Vagina (tissue), 2 donors: Measurements from ENCODE around the gene RPS6KA2. TPM values are rescaled to one million over a fixed set of nuclear protein-coding genes. Genes with fewer than 3 reads are reported as not detected.

Source experiments
- DNase-seq, 2 donors: peaks; one replicate each; pipeline ENCODE4 v3.0.0-alpha.2; 2017; ENCODE audit errors: extremely low spot score in 2 of 2
- H3K27ac ChIP-seq: fragments of 200-600 bp; sonication (generic); one replicate; pipeline ENCODE4 v1.5.1; 2019
- H3K27me3 ChIP-seq: fragments of 200-600 bp; sonication (generic); one replicate; pipeline ENCODE4 v1.5.1; 2019
- H3K36me3 ChIP-seq, 2 donors: fragments of 200-600 bp; sonication (generic); one replicate each; pipeline ENCODE4 v1.5.1; 2017 to 2019
- H3K4me1 ChIP-seq: fragments of 200-600 bp; sonication (generic); one replicate; pipeline ENCODE4 v1.5.1; 2019
- H3K4me3 ChIP-seq, 2 donors: fragments of 200-600 bp; sonication (generic); 1 replicate in 1 of 2; 2 replicates in 1 of 2; pipeline ENCODE4 v1.5.1; 2016 to 2019
- H3K9me3 ChIP-seq: fragments of 200-600 bp; sonication (generic); one replicate; pipeline ENCODE4 v1.5.1; 2019
- POLR2A ChIP-seq, 2 donors: fragments of 450-650 bp; IDR thresholded peaks; one replicate each; pipeline ENCODE4 v1.6.1; 2017; ENCODE audit warnings: antibody characterized with exemption in 2 of 2, mild to moderate bottlenecking in 2 of 2, moderate library complexity in 2 of 2
- POLR2AphosphoS5 ChIP-seq, 2 donors: sonication (generic); formaldehyde crosslinking; IDR thresholded peaks; one replicate each; pipeline ENCODE4 v1.9.0; 2017; ENCODE audit warnings: antibody characterized with exemption in 2 of 2, mild to moderate bottlenecking in 2 of 2, low read depth in 1 of 2; ENCODE audit not compliant: insufficient read depth in 1 of 2
- intact Hi-C: fragments of 100-400 bp; cut with DNase I; formaldehyde crosslinking; loops from one replicate; pipeline ENCODE4 v1.15.1; 2023
- total RNA-seq: library from RNA; depleted of rRNA; stranded (reverse); fragments of >200 nt; gene quantifications from one replicate; pipeline ENCODE4 v1.2.3, GENCODE V29; 2016
- TF ChIP-seq, protein P1 (sequence below), 3 experiments: fragments of 450-650 bp in 2 of 3; fragments of 200-600 bp in 1 of 3; sonication (generic) in 1 of 3; IDR thresholded peaks; one replicate each; pipeline ENCODE4 v1.5.1; 2017 to 2019; ENCODE audit warnings: antibody characterized with exemption in 3 of 3, mild to moderate bottlenecking in 2 of 3, moderate library complexity in 2 of 3

The RPS6KA2 gene
- total RNA-seq, 1 donor from 2014 or later: 65.1 TPM

DNA sequence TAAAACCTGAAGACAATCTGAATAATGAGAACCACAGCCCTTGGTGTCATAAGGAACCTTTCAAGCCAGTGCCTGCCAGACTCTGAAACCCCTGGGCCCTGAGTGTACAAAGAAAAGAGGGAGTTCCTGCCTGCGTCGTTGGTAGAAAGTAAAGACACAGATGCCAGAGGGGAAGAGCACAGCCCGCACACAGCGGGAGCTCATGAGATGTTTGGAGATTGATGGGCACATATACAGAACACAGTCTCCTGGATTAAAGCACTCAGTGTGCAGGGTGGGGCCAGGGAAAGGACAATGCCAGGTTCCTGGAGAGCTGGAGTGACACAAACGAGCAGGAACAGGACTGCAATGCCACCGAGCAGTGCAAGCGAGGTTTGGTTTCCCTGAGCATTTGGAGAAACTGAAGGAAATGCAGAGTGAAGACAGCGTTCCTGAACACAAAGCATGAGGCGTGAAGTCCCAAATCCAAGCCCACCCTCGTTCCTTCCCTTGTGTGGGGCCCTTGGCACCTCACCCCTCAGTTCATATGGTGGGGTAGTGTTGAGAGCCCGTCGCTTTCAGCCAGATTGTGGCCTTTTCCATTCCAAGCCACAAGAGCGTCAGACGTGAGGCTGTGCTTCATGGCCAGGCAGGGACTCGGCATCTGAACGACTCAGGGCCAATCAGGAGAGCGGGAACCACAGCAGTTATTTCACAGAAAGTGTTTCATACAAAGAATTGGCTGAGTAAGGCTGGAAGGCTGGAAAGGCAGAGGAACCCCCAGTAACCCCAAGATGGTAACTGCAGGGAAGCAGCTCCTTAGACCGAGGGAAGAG, 41.0 kb upstream of the RPS6KA2 start:
- TF ChIP-seq POLR2AphosphoS5 (IDR thresholded peaks at IDR 0.05; ENCODE audit: insufficient read depth in 1 of 2, low read depth in 1 of 2): no peak
- no peak for TF ChIP-seq POLR2A (IDR thresholded peaks at IDR 0.05)
- TF ChIP-seq, protein P1, sequence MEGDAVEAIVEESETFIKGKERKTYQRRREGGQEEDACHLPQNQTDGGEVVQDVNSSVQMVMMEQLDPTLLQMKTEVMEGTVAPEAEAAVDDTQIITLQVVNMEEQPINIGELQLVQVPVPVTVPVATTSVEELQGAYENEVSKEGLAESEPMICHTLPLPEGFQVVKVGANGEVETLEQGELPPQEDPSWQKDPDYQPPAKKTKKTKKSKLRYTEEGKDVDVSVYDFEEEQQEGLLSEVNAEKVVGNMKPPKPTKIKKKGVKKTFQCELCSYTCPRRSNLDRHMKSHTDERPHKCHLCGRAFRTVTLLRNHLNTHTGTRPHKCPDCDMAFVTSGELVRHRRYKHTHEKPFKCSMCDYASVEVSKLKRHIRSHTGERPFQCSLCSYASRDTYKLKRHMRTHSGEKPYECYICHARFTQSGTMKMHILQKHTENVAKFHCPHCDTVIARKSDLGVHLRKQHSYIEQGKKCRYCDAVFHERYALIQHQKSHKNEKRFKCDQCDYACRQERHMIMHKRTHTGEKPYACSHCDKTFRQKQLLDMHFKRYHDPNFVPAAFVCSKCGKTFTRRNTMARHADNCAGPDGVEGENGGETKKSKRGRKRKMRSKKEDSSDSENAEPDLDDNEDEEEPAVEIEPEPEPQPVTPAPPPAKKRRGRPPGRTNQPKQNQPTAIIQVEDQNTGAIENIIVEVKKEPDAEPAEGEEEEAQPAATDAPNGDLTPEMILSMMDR (IDR thresholded peaks at IDR 0.05): no peak
- Histone ChIP-seq H3K36me3 (no peaks in the 10 kb centered on the region), H3K9me3 (no peaks in the 10 kb centered on the region), H3K27ac (no peak overlapping the region), H3K4me3 (no peak overlapping the region), H3K27me3 (no peaks in the 10 kb centered on the region), H3K4me1 (peaks cover 12% of the 10 kb centered on the region)
- intact Hi-C loops: no loop called here
- DNase-seq: no peak

- H3K9me3 ChIP-seq: no peaks in the 10 kb centered on the region
- H3K27ac ChIP-seq: no peak overlapping the region
- intact Hi-C loops: no loop called here
- no peak overlapping the region for H3K4me3 ChIP-seq
- no peak for TF ChIP-seq POLR2A (IDR thresholded peaks at IDR 0.05)
- TF ChIP-seq, protein P1 (IDR thresholded peaks at IDR 0.05): no peak
- TF ChIP-seq POLR2AphosphoS5 (IDR thresholded peaks at IDR 0.05; ENCODE audit: insufficient read depth in 1 of 2, low read depth in 1 of 2): no peak
- H3K36me3 ChIP-seq: no peaks in the 10 kb centered on the region
- DNase-seq: no peak
- H3K27me3 ChIP-seq: no peaks in the 10 kb centered on the region
- no peaks in the 10 kb centered on the region for H3K4me1 ChIP-seq
Measured at GRCh38 chr6:166664135-166664534, 37.1 kb upstream of the RPS6KA2 start.

DNA sequence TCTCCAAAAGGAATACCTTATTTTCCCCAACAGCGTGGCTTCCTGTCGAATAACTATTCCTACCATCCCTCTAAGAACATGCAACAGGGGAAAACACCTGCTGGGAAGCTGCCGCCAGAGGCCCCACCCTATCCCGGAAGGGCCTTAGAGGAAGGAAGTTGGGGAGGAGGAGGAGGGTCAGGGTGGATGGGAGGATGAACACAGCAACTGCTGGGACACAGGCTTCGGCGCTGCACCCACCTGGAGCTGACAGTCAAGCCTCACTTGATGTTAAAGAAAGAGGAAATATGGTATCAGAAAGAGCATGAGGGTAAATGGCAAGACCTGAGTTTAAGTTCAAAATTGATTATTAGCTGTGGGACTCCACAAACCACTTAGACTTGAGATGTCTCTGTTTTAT, 36.5 kb upstream of the RPS6KA2 start:
- intact Hi-C loops: no loop called here
- Histone ChIP-seq H3K27me3 (no peaks in the 10 kb centered on the region), H3K27ac (no peak overlapping the region), H3K36me3 (no peaks in the 10 kb centered on the region), H3K4me1 (no peaks in the 10 kb centered on the region), H3K4me3 (no peak overlapping the region), H3K9me3 (no peaks in the 10 kb centered on the region)
- no peak for DNase-seq
- TF ChIP-seq, protein P1 (IDR thresholded peaks at IDR 0.05): no peak
- TF ChIP-seq POLR2A (IDR thresholded peaks at IDR 0.05) (no peak), POLR2AphosphoS5 (IDR thresholded peaks at IDR 0.05; ENCODE audit: insufficient read depth in 1 of 2, low read depth in 1 of 2) (no peak)

- Histone ChIP-seq H3K4me3 (no peak overlapping the region), H3K36me3 (no peaks in the 10 kb centered on the region), H3K27ac (no peak overlapping the region), H3K4me1 (no peaks in the 10 kb centered on the region), H3K9me3 (no peaks in the 10 kb centered on the region), H3K27me3 (no peaks in the 10 kb centered on the region)
- TF ChIP-seq POLR2A (IDR thresholded peaks at IDR 0.05) (no peak), POLR2AphosphoS5 (IDR thresholded peaks at IDR 0.05; ENCODE audit: insufficient read depth in 1 of 2, low read depth in 1 of 2) (no peak)
- TF ChIP-seq, protein P1 (IDR thresholded peaks at IDR 0.05): no peak
- no peak for DNase-seq
- intact Hi-C loops: no loop called here
Measured at GRCh38 chr6:166662690-166663089, 35.6 kb upstream of the RPS6KA2 start.
